OCI-LY3 (cell line): ENCODE data around the gene CACNG7.

Source experiments
- H2AFZ ChIP-seq: fragments of 200-600, 300-600 bp; shearing (Covaris generic); 2 replicates; pipeline ENCODE4 v1.6.0; 2014; ENCODE audit warnings: antibody characterized with exemption, low read depth, low read length
- H3K27ac ChIP-seq: fragments of 200-600, 300-600 bp; sonication (generic); 2 replicates; pipeline ENCODE4 v1.5.1; 2014; ENCODE audit warnings: mild to moderate bottlenecking, low read length, moderate library complexity, mixed read lengths
- H3K27me3 ChIP-seq: fragments of 200-600, 300-600 bp; sonication (generic); 2 replicates; pipeline ENCODE4 v1.6.1; 2014; ENCODE audit warnings: low read depth, low read length, mixed read lengths
- H3K36me3 ChIP-seq: fragments of 200-600, 300-600 bp; sonication (generic); replicated peaks from 2 replicates; pipeline ENCODE3; 2014; ENCODE audit warnings: low read depth, low read length, mixed read lengths
- H3K4me1 ChIP-seq: fragments of 300-600, 200-600 bp; sonication (generic); 2 replicates; pipeline ENCODE4 v1.6.1; 2014; ENCODE audit warnings: low read length, mixed read lengths
- H3K4me2 ChIP-seq: fragments of 200-600, 300-600 bp; sonication (generic); 2 replicates; pipeline ENCODE4 v1.6.1; 2014; ENCODE audit warnings: low read length, mixed read lengths
- H3K4me3 ChIP-seq: fragments of 300-600, 200-600 bp; sonication (generic); 2 replicates; pipeline ENCODE4 v1.5.1; 2014; ENCODE audit warnings: antibody characterized with exemption, mild to moderate bottlenecking, low read length, moderate library complexity
- H3K79me2 ChIP-seq: fragments of 300-600, 200-600 bp; shearing (Covaris generic); 2 replicates; pipeline ENCODE4 v1.6.1; 2014; ENCODE audit warnings: mild to moderate bottlenecking, low read length, mixed read lengths
- H3K9ac ChIP-seq: fragments of 300-600, 200-600 bp; shearing (Covaris generic); 2 replicates; pipeline ENCODE4 v1.6.0; 2014; ENCODE audit warnings: mild to moderate bottlenecking, low read length, moderate library complexity
- H3K9me3 ChIP-seq: fragments of 200-600, 300-600 bp; shearing (Covaris generic); 2 replicates; pipeline ENCODE4 v1.6.1; 2014; ENCODE audit warnings: low read length, mixed read lengths; ENCODE audit not compliant: insufficient read depth
- H4K20me1 ChIP-seq: fragments of 200-600, 300-600 bp; sonication (generic); 2 replicates; pipeline ENCODE4 v1.6.1; 2016; ENCODE audit warnings: low read length, mixed read lengths; ENCODE audit not compliant: insufficient read depth
- EZH2phosphoT487 ChIP-seq: fragments of 200-600 bp; shearing (Covaris generic); IDR thresholded peaks from 2 replicates; pipeline ENCODE4 v1.6.1; 2018; ENCODE audit warnings: antibody characterized with exemption, mixed run types, low read depth
- TF ChIP-seq, protein P1 (sequence below): fragments of 200-600, 300-600 bp; sonication (generic); IDR thresholded peaks from 2 replicates; pipeline ENCODE4 v1.5.1; 2014; ENCODE audit warnings: antibody characterized with exemption, low read length, low read depth

The CACNG7 gene

DNA sequence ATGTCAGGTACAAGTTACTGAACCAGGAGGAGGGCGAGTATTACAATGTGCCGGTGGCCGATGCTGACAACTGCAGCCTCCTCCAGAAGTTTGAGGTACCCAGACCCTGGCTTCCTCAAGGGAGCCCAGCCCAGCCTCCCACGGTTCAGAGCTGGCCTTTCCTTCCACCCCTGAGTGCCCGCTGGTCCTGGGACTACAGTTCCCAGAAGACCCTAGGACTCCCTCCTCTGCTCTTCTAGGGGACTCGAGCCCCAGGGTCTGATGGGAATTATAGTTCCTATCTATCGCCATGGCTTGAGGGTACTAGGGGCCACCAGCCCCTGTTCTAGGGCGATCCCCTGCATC, 16.1 kb upstream of the CACNG7 start:
- no peak overlapping the region for H3K4me2 ChIP-seq
- H3K36me3 ChIP-seq, result no peaks in the 10 kb centered on the region
- H3K9ac ChIP-seq, result no peak overlapping the region
- H3K4me3 ChIP-seq, result no peak overlapping the region
- H2AFZ ChIP-seq, result no peak overlapping the region
- H3K27ac ChIP-seq, result no peak overlapping the region
- no peaks in the 10 kb centered on the region for H3K9me3 ChIP-seq
- TF ChIP-seq EZH2phosphoT487, result no peak
- TF ChIP-seq, protein P1, sequence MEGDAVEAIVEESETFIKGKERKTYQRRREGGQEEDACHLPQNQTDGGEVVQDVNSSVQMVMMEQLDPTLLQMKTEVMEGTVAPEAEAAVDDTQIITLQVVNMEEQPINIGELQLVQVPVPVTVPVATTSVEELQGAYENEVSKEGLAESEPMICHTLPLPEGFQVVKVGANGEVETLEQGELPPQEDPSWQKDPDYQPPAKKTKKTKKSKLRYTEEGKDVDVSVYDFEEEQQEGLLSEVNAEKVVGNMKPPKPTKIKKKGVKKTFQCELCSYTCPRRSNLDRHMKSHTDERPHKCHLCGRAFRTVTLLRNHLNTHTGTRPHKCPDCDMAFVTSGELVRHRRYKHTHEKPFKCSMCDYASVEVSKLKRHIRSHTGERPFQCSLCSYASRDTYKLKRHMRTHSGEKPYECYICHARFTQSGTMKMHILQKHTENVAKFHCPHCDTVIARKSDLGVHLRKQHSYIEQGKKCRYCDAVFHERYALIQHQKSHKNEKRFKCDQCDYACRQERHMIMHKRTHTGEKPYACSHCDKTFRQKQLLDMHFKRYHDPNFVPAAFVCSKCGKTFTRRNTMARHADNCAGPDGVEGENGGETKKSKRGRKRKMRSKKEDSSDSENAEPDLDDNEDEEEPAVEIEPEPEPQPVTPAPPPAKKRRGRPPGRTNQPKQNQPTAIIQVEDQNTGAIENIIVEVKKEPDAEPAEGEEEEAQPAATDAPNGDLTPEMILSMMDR, result no peak
- H4K20me1 ChIP-seq, result no peaks in the 10 kb centered on the region
- no peaks in the 10 kb centered on the region for H3K79me2 ChIP-seq
- no peaks in the 10 kb centered on the region for H3K27me3 ChIP-seq
- no peaks in the 10 kb centered on the region for H3K4me1 ChIP-seq

DNA sequence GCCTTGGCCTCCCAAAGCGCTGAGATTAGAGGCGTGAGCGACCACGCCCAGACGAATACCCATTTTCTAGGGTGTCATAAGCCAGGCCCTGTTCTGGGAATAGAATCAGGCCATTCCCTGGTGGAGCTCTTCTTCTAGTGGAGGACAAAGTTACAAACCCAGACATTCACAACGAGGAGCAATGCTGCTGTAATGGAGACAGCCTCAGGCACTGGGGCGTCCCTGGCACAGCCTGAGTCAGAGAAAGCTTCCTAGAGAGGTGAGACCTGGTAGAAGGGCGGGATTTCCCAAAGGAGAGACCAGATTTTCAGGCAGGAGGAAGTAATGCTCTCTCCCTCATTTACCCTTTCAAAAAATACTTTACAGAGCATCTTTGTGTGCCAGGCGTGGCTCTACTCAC, 14.4 kb upstream of the CACNG7 start:
- no peaks in the 10 kb centered on the region for H3K27me3 ChIP-seq
- H3K9me3 ChIP-seq, result no peaks in the 10 kb centered on the region
- H3K27ac ChIP-seq, result no peak overlapping the region
- no peaks in the 10 kb centered on the region for H3K79me2 ChIP-seq
- no peak for TF ChIP-seq EZH2phosphoT487
- no peaks in the 10 kb centered on the region for H4K20me1 ChIP-seq
- no peaks in the 10 kb centered on the region for H3K36me3 ChIP-seq
- no peak overlapping the region for H3K9ac ChIP-seq
- H3K4me2 ChIP-seq, result no peak overlapping the region
- no peak overlapping the region for H2AFZ ChIP-seq
- H3K4me1 ChIP-seq, result no peaks in the 10 kb centered on the region
- no peak overlapping the region for H3K4me3 ChIP-seq

DNA sequence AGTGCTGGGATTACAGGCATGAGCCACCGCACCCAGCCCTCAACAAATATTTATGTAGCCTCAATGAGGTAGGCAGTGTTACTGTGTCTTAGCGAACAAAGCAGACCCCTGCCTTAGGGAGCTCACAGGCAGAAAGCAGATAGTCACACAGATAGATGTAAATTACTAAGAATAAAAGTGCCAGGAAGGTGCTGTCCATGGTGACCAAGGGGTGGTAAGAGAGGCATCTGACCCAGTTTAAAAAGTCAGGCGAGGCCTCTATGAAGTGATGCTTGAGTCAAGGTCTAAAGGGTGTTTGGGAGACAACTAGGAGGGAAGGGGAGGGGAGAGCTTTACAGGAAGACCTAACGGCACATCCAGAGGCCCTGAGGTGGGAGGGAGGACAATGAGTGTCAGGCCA, 12.4 kb upstream of the CACNG7 start:
- Histone ChIP-seq H3K27me3 (no peaks in the 10 kb centered on the region), H4K20me1 (no peaks in the 10 kb centered on the region), H3K79me2 (no peaks in the 10 kb centered on the region), H2AFZ (no peak overlapping the region), H3K4me1 (no peaks in the 10 kb centered on the region), H3K4me2 (no peak overlapping the region), H3K27ac (no peak overlapping the region), H3K36me3 (no peaks in the 10 kb centered on the region), H3K4me3 (no peak overlapping the region), H3K9me3 (no peaks in the 10 kb centered on the region), H3K9ac (no peak overlapping the region)
- TF ChIP-seq, protein P1, result no peak
- TF ChIP-seq EZH2phosphoT487, result no peak

DNA sequence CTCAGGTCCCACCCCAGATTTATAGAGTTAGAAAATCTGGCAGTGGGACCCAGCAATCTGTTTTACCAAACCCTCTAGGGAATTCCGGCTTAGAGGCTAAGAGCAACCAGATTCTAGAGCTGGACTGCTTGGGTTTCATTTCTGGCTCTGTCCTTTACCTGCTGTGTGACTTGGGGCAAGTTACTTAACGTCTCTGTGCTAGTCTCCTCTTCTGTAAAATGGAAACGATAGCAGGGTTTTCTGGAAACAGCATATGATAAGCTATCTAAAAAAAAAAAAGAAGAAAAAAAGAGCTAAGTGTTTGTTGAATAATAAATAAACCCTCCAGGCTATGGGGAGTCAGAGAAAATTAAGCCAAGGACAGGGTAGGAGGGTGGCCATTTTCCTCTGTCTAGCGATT, 11.6 kb upstream of the CACNG7 start:
- H3K4me3 ChIP-seq, result no peak overlapping the region
- H3K36me3 ChIP-seq, result no peaks in the 10 kb centered on the region
- no peaks in the 10 kb centered on the region for H3K27me3 ChIP-seq
- TF ChIP-seq, protein P1, result no peak
- TF ChIP-seq EZH2phosphoT487, result no peak
- H3K79me2 ChIP-seq, result no peaks in the 10 kb centered on the region
- H3K9ac ChIP-seq, result no peak overlapping the region
- no peaks in the 10 kb centered on the region for H3K4me1 ChIP-seq
- H3K27ac ChIP-seq, result no peak overlapping the region
- no peaks in the 10 kb centered on the region for H3K9me3 ChIP-seq
- no peak overlapping the region for H3K4me2 ChIP-seq
- H2AFZ ChIP-seq, result no peak overlapping the region
- no peaks in the 10 kb centered on the region for H4K20me1 ChIP-seq

DNA sequence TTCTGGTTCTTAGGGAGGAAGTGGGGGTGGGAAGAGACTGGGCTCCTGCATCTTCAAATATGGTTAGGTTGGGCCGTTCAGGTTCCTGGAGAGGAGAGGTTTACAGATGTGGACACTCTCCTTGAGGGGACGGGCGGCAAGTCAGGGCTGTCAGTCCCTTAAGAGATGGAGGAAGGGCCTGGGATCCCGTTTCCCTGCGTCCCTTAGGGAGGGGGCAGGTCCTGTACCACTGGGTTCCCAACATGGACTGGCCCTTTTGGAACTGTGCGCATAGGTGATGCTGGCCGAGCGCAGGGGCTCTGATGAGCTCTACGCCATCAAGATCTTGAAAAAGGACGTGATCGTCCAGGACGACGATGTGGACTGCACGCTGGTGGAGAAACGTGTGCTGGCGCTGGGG, 10.9 kb upstream of the CACNG7 start:
- Histone ChIP-seq H3K27me3 (no peaks in the 10 kb centered on the region), H3K27ac (no peak overlapping the region), H3K4me3 (no peak overlapping the region), H3K9me3 (no peaks in the 10 kb centered on the region), H3K9ac (no peak overlapping the region), H2AFZ (no peak overlapping the region), H3K36me3 (no peaks in the 10 kb centered on the region), H3K4me1 (no peaks in the 10 kb centered on the region), H3K4me2 (no peak overlapping the region), H4K20me1 (no peaks in the 10 kb centered on the region), H3K79me2 (no peaks in the 10 kb centered on the region)
- TF ChIP-seq EZH2phosphoT487, result no peak
- TF ChIP-seq, protein P1, result no peak
